Spinal cord (tissue), 10 donors: Measurements from ENCODE around the gene SH3PXD2B. TPM values are rescaled to one million over a fixed set of nuclear protein-coding genes. Genes with fewer than 3 reads are reported as not detected.

ENCODE experiments used
- DNase-seq, 6 donors: peaks; one replicate each; pipeline versions ENCODE4 v3.0.0 to v3.0.0-alpha.2; 2013 to 2015; ENCODE audit warnings: low spot score in 6 of 6, low read depth in 4 of 6
- H3K27ac ChIP-seq: one replicate; pipeline ENCODE4 v1.5.1; 2013; ENCODE audit warnings: low read depth, low read length, control low read depth
- H3K27me3 ChIP-seq: one replicate; pipeline ENCODE4 v1.6.1; 2013; ENCODE audit warnings: low read length; ENCODE audit not compliant: control insufficient read depth, insufficient read depth
- H3K36me3 ChIP-seq: one replicate; pipeline ENCODE4 v1.6.1; 2013; ENCODE audit warnings: low read length; ENCODE audit not compliant: control insufficient read depth, insufficient read depth
- H3K4me1 ChIP-seq: one replicate; pipeline ENCODE4 v1.6.1; 2013; ENCODE audit warnings: low read length; ENCODE audit not compliant: control insufficient read depth, insufficient read depth
- H3K4me3 ChIP-seq: one replicate; pipeline ENCODE4 v1.5.1; 2013; ENCODE audit warnings: low read depth, low read length, control low read depth
- H3K9me3 ChIP-seq: one replicate; pipeline ENCODE4 v1.6.1; 2013; ENCODE audit warnings: low read length; ENCODE audit not compliant: control insufficient read depth, insufficient read depth
- WGBS: methylation state at CpG from one replicate; pipeline ENCODE4 v1.1.5; 2013; ENCODE audit warnings: missing lambda C conversion rate; ENCODE audit not compliant: insufficient coverage; 5-methylcytosine and 5-hydroxymethylcytosine counted together
- polyA plus RNA-seq, 2 donors: library from polyadenylated mRNA; unstranded; fragments of 120-200 nt; gene quantifications; one replicate each; pipeline ENCODE4 v1.2.1, GENCODE V29; 2013; ENCODE audit not compliant: insufficient read length in 2 of 2
- total RNA-seq, 2 donors: library from RNA; depleted of rRNA in 1 of 2; stranded (reverse); fragments of 120-200 nt in 1 of 2; fragments of >200 nt in 1 of 2; gene quantifications; one replicate each; pipeline versions ENCODE4 v1.2.3 to v1.2.4, GENCODE V29; 2013 to 2014
- donor health status: healthy.

The SH3PXD2B gene
- total and polyA plus RNA-seq, 4 donors: 18.3 to 64.8 (median 42.5) TPM

GRCh38 chr5:172447646-172448365 is 6.5 kb downstream of the SH3PXD2B start:
- peaks cover 3% of the 10 kb centered on the region for H3K36me3 ChIP-seq
- no peak for DNase-seq
- no peaks in the 10 kb centered on the region for H3K27me3 ChIP-seq
- WGBS: 89% methylated on average over 4 of the region's 8 CpGs
- H3K4me3 ChIP-seq: no peak overlapping the region
- no peak overlapping the region for H3K27ac ChIP-seq
- H3K4me1 ChIP-seq: peaks cover 79% of the 10 kb centered on the region
- H3K9me3 ChIP-seq: no peaks in the 10 kb centered on the region

GRCh38 chr5:172446336-172447051 is 7.8 kb downstream of the SH3PXD2B start:
- Histone ChIP-seq H3K4me3 (no peak overlapping the region), H3K36me3 (peaks cover 1% of the 10 kb centered on the region), H3K9me3 (no peaks in the 10 kb centered on the region), H3K4me1 (peaks cover 66% of the 10 kb centered on the region), H3K27me3 (no peaks in the 10 kb centered on the region), H3K27ac (peak overlapping the region; percentile 78)
- 19% methylated on average over 12 of the region's 16 CpGs for WGBS
- DNase-seq: peak in 2 of 6 donors; percentile 50 to 57

GRCh38 chr5:172445866-172446265 is 8.5 kb downstream of the SH3PXD2B start:
- DNase-seq: peak in 2 of 6 donors; percentile 38 to 44
- WGBS: 54% methylated on average over 10 of the region's 10 CpGs
- no peaks in the 10 kb centered on the region for H3K27me3 ChIP-seq
- peaks cover 60% of the 10 kb centered on the region for H3K4me1 ChIP-seq
- no peaks in the 10 kb centered on the region for H3K36me3 ChIP-seq
- no peaks in the 10 kb centered on the region for H3K9me3 ChIP-seq
- no peak overlapping the region for H3K4me3 ChIP-seq
- peak overlapping the region; percentile 78 for H3K27ac ChIP-seq

GRCh38 chr5:172444626-172445365 is 9.5 kb downstream of the SH3PXD2B start:
- WGBS: 74% methylated on average over 6 of the region's 8 CpGs

GRCh38 chr5:172444110-172444510 is 10.2 kb downstream of the SH3PXD2B start:
- Histone ChIP-seq H3K4me1 (peaks cover 63% of the 10 kb centered on the region), H3K27me3 (no peaks in the 10 kb centered on the region), H3K27ac (peak overlapping the region; percentile 58)

More at GRCh38 chr5:172444626-172445365, 9.5 kb downstream of the SH3PXD2B start:
- no peak overlapping the region for H3K4me3 ChIP-seq
- peaks cover 2% of the 10 kb centered on the region for H3K36me3 ChIP-seq
- H3K4me1 ChIP-seq: peaks cover 58% of the 10 kb centered on the region
- H3K27ac ChIP-seq: no peak overlapping the region
- H3K9me3 ChIP-seq: no peaks in the 10 kb centered on the region
- DNase-seq: no peak
- H3K27me3 ChIP-seq: no peaks in the 10 kb centered on the region

GRCh38 chr5:172443441-172444109 is 10.8 kb downstream of the SH3PXD2B start:
- Histone ChIP-seq H3K27ac (peak overlapping the region; percentile 58), H3K36me3 (peaks cover 6% of the 10 kb centered on the region), H3K4me1 (peaks cover 64% of the 10 kb centered on the region), H3K4me3 (no peak overlapping the region), H3K9me3 (no peaks in the 10 kb centered on the region), H3K27me3 (no peaks in the 10 kb centered on the region)
- DNase-seq: peak in 3 of 6 donors; percentile 31 to 81 (median 73)
- 45% methylated on average over 4 of the region's 10 CpGs for WGBS

More at GRCh38 chr5:172444110-172444510, 10.2 kb downstream of the SH3PXD2B start:
- DNase-seq: no peak
- Histone ChIP-seq H3K9me3 (no peaks in the 10 kb centered on the region), H3K36me3 (peaks cover 6% of the 10 kb centered on the region), H3K4me3 (no peak overlapping the region)
- WGBS: 85% methylated on average over 4 of the region's 4 CpGs

GRCh38 chr5:172442592-172442991 is 11.7 kb downstream of the SH3PXD2B start:
- H3K9me3 ChIP-seq: no peaks in the 10 kb centered on the region
- H3K27ac ChIP-seq: no peak overlapping the region
- peaks cover 65% of the 10 kb centered on the region for H3K4me1 ChIP-seq
- DNase-seq: no peak
- no peaks in the 10 kb centered on the region for H3K27me3 ChIP-seq
- no peak overlapping the region for H3K4me3 ChIP-seq
- no CpG with 5 or more reads among the region's 2 CpGs for WGBS
- peaks cover 6% of the 10 kb centered on the region for H3K36me3 ChIP-seq

GRCh38 chr5:172441262-172441751 is 13.0 kb downstream of the SH3PXD2B start:
- WGBS: 91% methylated on average over 12 of the region's 14 CpGs
- H3K27ac ChIP-seq: no peak overlapping the region
- H3K9me3 ChIP-seq: no peaks in the 10 kb centered on the region
- H3K4me1 ChIP-seq: peaks cover 71% of the 10 kb centered on the region
- no peaks in the 10 kb centered on the region for H3K27me3 ChIP-seq
- H3K36me3 ChIP-seq: peaks cover 6% of the 10 kb centered on the region
- no peak overlapping the region for H3K4me3 ChIP-seq
- no peak for DNase-seq

GRCh38 chr5:172440486-172440885 is 13.8 kb downstream of the SH3PXD2B start:
- H3K9me3 ChIP-seq: no peaks in the 10 kb centered on the region
- WGBS: 94% methylated on average over 5 of the region's 7 CpGs
- H3K4me1 ChIP-seq: peaks cover 71% of the 10 kb centered on the region
- H3K4me3 ChIP-seq: no peak overlapping the region
- H3K27ac ChIP-seq: peak overlapping the region; percentile 93
- DNase-seq: no peak
- no peaks in the 10 kb centered on the region for H3K27me3 ChIP-seq
- peaks cover 6% of the 10 kb centered on the region for H3K36me3 ChIP-seq
